ENCODE data around the gene ADORA2B.

DNA sequence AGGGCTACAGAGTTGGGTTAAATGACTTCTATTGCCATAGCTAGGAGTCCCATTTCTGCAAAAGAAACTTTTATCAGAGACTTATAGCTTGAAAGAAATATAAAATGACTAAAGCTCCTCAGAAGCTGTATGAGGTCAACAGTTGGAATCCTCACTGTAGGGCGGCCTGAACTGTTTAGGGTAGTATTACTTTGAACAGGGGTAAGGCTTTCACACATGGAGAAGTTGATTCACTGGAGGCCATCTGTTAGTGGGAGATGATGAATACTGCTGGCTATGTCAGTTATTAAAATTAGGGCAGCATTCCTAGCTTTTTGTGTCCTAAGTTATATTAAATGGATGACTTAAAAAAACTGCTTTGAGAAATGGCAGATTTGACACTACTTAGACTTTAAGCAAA is 60.7 kb downstream of the ADORA2B start:
- TF ChIP-seq EZH2phosphoT487 (IDR thresholded peaks at IDR 0.05; ENCODE audit: borderline replicate concordance), result no peak
- TF ChIP-seq, protein P1, sequence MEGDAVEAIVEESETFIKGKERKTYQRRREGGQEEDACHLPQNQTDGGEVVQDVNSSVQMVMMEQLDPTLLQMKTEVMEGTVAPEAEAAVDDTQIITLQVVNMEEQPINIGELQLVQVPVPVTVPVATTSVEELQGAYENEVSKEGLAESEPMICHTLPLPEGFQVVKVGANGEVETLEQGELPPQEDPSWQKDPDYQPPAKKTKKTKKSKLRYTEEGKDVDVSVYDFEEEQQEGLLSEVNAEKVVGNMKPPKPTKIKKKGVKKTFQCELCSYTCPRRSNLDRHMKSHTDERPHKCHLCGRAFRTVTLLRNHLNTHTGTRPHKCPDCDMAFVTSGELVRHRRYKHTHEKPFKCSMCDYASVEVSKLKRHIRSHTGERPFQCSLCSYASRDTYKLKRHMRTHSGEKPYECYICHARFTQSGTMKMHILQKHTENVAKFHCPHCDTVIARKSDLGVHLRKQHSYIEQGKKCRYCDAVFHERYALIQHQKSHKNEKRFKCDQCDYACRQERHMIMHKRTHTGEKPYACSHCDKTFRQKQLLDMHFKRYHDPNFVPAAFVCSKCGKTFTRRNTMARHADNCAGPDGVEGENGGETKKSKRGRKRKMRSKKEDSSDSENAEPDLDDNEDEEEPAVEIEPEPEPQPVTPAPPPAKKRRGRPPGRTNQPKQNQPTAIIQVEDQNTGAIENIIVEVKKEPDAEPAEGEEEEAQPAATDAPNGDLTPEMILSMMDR (conservative IDR thresholded peaks at IDR 0.05; ENCODE audit: low read length), result no peak

Data from Loucy (cell line).